ENCODE results near the gene UNC5CL. TPM values are rescaled to one million over a fixed set of nuclear protein-coding genes. Genes with fewer than 3 reads are reported as not detected.

The UNC5CL gene
- total and polyA plus RNA-seq, 2 of the 8 experiments (the other 6 are each of a cell fraction or from before 2014, with no cell fraction given): 1.3 to 1.7 TPM

- no peak overlapping the region for H3K4me2 ChIP-seq (ENCODE audit: insufficient read depth in 1 of 2, low read depth in 2 of 2, low read length in 2 of 2)
- H4K20me1 ChIP-seq (replicated peaks in 1 of 2; ENCODE audit: control insufficient read depth in 1 of 2, insufficient read depth in 2 of 2, low read length in 2 of 2): no peaks in the 10 kb centered on the region
- H3K27ac ChIP-seq (ENCODE audit: low read depth, low read length): no peak overlapping the region
- DNase-seq (ENCODE audit: low read depth in 1 of 2, low spot score in 2 of 2) (no peak), FAIRE-seq (no peak)
- no peak overlapping the region for H2BK15ac ChIP-seq (ENCODE audit: low read length)
- no peaks in the 10 kb centered on the region for H3K79me1 ChIP-seq (ENCODE audit: low read depth, low read length)
- H2AK5ac ChIP-seq (ENCODE audit: low read depth, low read length): no peak overlapping the region
- H3K9me3 ChIP-seq (ENCODE audit: insufficient read depth in 2 of 2, low read depth in 1 of 2, low read length in 1 of 2): no peaks in the 10 kb centered on the region
- H2BK5ac ChIP-seq (ENCODE audit: low read depth, low read length): no peak overlapping the region
- H3K4me3 ChIP-seq (ENCODE audit: extremely low read depth in 1 of 4, insufficient read depth in 2 of 4, low read depth in 3 of 4, low read length in 4 of 4): no peak overlapping the region
- H2AFZ ChIP-seq (ENCODE audit: low read length): no peak overlapping the region
- no peak overlapping the region for H2BK20ac ChIP-seq (ENCODE audit: low read length)
- no peak overlapping the region for H3K18ac ChIP-seq (ENCODE audit: extremely low read depth, low read length)
- H3K79me2 ChIP-seq (ENCODE audit: control insufficient read depth in 1 of 2, insufficient read depth in 2 of 2, low read length in 2 of 2): no peaks in the 10 kb centered on the region
- H3K36me3 ChIP-seq (ENCODE audit: control insufficient read depth in 2 of 4, insufficient read depth in 4 of 4, low read length in 3 of 4): no peaks in the 10 kb centered on the region
- no peak overlapping the region for H4K5ac ChIP-seq (ENCODE audit: insufficient read length, low read depth, low read length)
- no peak overlapping the region for H4K8ac ChIP-seq (ENCODE audit: extremely low read depth, insufficient read depth, low read length)
- H3K27me3 ChIP-seq (replicated peaks in 1 of 4; ENCODE audit: control insufficient read depth in 3 of 4, extremely low read depth in 1 of 4, insufficient read depth in 3 of 4, low read length in 3 of 4): no peaks in the 10 kb centered on the region
- H3K23me2 ChIP-seq (ENCODE audit: low read depth, low read length): no peaks in the 10 kb centered on the region
- H3K23ac ChIP-seq (ENCODE audit: insufficient read length): no peak overlapping the region
- 65% methylated on average over 5 of the region's 5 CpGs; no CpG with 5 or more reads in 1 of the 2 experiments for WGBS, 2 experiments (ENCODE audit: extremely low coverage in 1 of 2, insufficient coverage in 1 of 2, insufficient read length in 1 of 2, insufficient replicate concordance in 2 of 2, low coverage in 1 of 2, low lambda C conversion rate in 2 of 2, missing lambda C conversion rate in 1 of 2)
- no peak overlapping the region for H3K14ac ChIP-seq (ENCODE audit: insufficient read length)
- ChIA-PET POLR2A (ENCODE audit: partially characterized antibody) (no interaction called here), CTCF (ENCODE audit: partially characterized antibody) (interaction anchor here (6.3 to 6.7 kb wide), 2 partner anchors 12 to 22 kb away, joined by 41 to 48 read pairs; partner anchors contain the start of gene UNC5CL)
- peaks cover 0 to 5% (median 0%) of the 10 kb centered on the region in 4 experiments; a peak in 2 of 7 replicates for H3K4me1 ChIP-seq (replicated peaks in 1 of 4; ENCODE audit: control insufficient read depth in 3 of 4, insufficient read depth in 4 of 4, low read length in 3 of 4)
- H2BK12ac ChIP-seq (ENCODE audit: low read depth, low read length): no peak overlapping the region
- no peak overlapping the region for H3K4ac ChIP-seq (replicated peaks; ENCODE audit: insufficient read length, low read depth, low read length)
- H3K56ac ChIP-seq (replicated peaks; ENCODE audit: insufficient read length, low read depth, low read length): no peak overlapping the region
- H3K9ac ChIP-seq (replicated peaks in 1 of 4; ENCODE audit: extremely low read depth in 1 of 4, low read depth in 3 of 4, low read length in 3 of 4): no peak overlapping the region
- no peak overlapping the region for H2BK120ac ChIP-seq (replicated peaks; ENCODE audit: low read depth, low read length)
- H4K91ac ChIP-seq (replicated peaks; ENCODE audit: insufficient read length, low read length): no peak overlapping the region
- TF ChIP-seq RNF2 (IDR thresholded peaks at IDR 0.05; ENCODE audit: borderline replicate concordance, low read depth, low read length, missing control alignments, poor library complexity, severe bottlenecking): no peak
- TF ChIP-seq E2F6 (IDR thresholded peaks at IDR 0.05): no peak
- TF ChIP-seq EZH2 (IDR thresholded peaks at IDR 0.05; ENCODE audit: low read depth, low read length, severe bottlenecking): no peak
- no peak for TF ChIP-seq TAF7 (optimal IDR thresholded peaks at IDR 0.05; ENCODE audit: borderline replicate concordance, low read depth, low read length)
- TF ChIP-seq YY1 (IDR thresholded peaks at IDR 0.05; ENCODE audit: low read depth, low read length): no peak
- no peak for TF ChIP-seq RFX5 (IDR thresholded peaks at IDR 0.05; ENCODE audit: borderline replicate concordance, low read depth, low read length)
- TF ChIP-seq SP4 (IDR thresholded peaks at IDR 0.05; ENCODE audit: low read length): no peak
- TF ChIP-seq USF2 (IDR thresholded peaks at IDR 0.05; ENCODE audit: low read length): no peak
- no peak for TF ChIP-seq MAFK (IDR thresholded peaks at IDR 0.05; ENCODE audit: low read depth, low read length)
- no peak for TF ChIP-seq MAX (IDR thresholded peaks at IDR 0.05)
- no peak for TF ChIP-seq TEAD4 (IDR thresholded peaks at IDR 0.05; ENCODE audit: low read depth, low read length)
- no peak for TF ChIP-seq RBBP5 (IDR thresholded peaks at IDR 0.05; ENCODE audit: borderline replicate concordance, low read depth, low read length)
Measured at GRCh38 chr6:41051873-41052272, 12.9 kb upstream of the UNC5CL start.

Data from H1 (cell line).